Mesenchymal stem cell (in vitro differentiated cells and primary cell): ENCODE measurements around the gene SBDS.
"Not testable (repeated sequence)": the region's sequence is repeated elsewhere in the genome, so short reads cannot be mapped to it uniquely, and the experiment has no call there.

ENCODE experiments used
- DNase-seq: peaks from one replicate; pipeline ENCODE4 v3.0.0-alpha.2; 2013
- H2AFZ ChIP-seq: one replicate; pipeline ENCODE4 v1.6.1; 2013; ENCODE audit warnings: low read depth, mild to moderate bottlenecking, control low read depth, inconsistent platforms, low read length, moderate library complexity
- H2AK5ac ChIP-seq: 2 replicates; pipeline ENCODE4 v1.6.1; 2013; ENCODE audit warnings: low read length, moderate library complexity, mild to moderate bottlenecking, inconsistent platforms; ENCODE audit not compliant: severe bottlenecking
- H2BK120ac ChIP-seq: one replicate; pipeline ENCODE4 v1.6.1; 2013; ENCODE audit warnings: low read depth, mild to moderate bottlenecking, inconsistent platforms, low read length, moderate library complexity
- H2BK12ac ChIP-seq, 2 experiments: one replicate each; pipeline ENCODE4 v1.6.1; 2013; ENCODE audit warnings: inconsistent platforms in 2 of 2, low read length in 2 of 2, mild to moderate bottlenecking in 2 of 2, moderate library complexity in 2 of 2, control low read depth in 1 of 2
- H2BK15ac ChIP-seq: one replicate; pipeline ENCODE4 v1.6.1; 2013; ENCODE audit warnings: mild to moderate bottlenecking, low read depth, inconsistent platforms; ENCODE audit not compliant: poor library complexity, severe bottlenecking
- H2BK5ac ChIP-seq: 2 replicates; pipeline ENCODE4 v1.6.1; 2013; ENCODE audit warnings: low read depth, mild to moderate bottlenecking, low read length, control low read depth, inconsistent platforms; ENCODE audit not compliant: poor library complexity, severe bottlenecking
- H3K14ac ChIP-seq, 2 experiments: one replicate each; pipeline ENCODE4 v1.6.1; 2013; ENCODE audit warnings: inconsistent platforms in 2 of 2, low read length in 2 of 2, control low read depth in 1 of 2, mild to moderate bottlenecking in 1 of 2, moderate library complexity in 1 of 2
- H3K18ac ChIP-seq, 2 experiments: one replicate each; pipeline ENCODE4 v1.6.1; 2013; ENCODE audit warnings: inconsistent platforms in 2 of 2, low read length in 2 of 2, control low read depth in 1 of 2, low read depth in 1 of 2, mild to moderate bottlenecking in 1 of 2
- H3K23ac ChIP-seq, 2 experiments: one replicate each; pipeline ENCODE4 v1.6.1; 2013; ENCODE audit warnings: inconsistent platforms in 2 of 2, low read length in 2 of 2, mild to moderate bottlenecking in 2 of 2, moderate library complexity in 2 of 2, control low read depth in 1 of 2
- H3K27ac ChIP-seq: 2 replicates; pipeline ENCODE4 v1.5.1; 2013; ENCODE audit warnings: mild to moderate bottlenecking, moderate library complexity, low read length, control low read depth, inconsistent platforms; ENCODE audit not compliant: poor library complexity, severe bottlenecking
- H3K27me3 ChIP-seq, 2 experiments: 2 replicates each; pipeline versions ENCODE4 v1.6.1 to v1.7.0; 2013; ENCODE audit warnings: low read length in 2 of 2, mild to moderate bottlenecking in 2 of 2, moderate library complexity in 2 of 2, control low read depth in 1 of 2, inconsistent platforms in 1 of 2; ENCODE audit not compliant: control insufficient read depth in 1 of 2, insufficient read depth in 1 of 2
- H3K36me3 ChIP-seq, 2 experiments: 2 replicates each; pipeline versions ENCODE4 v1.6.1 to v1.7.0; 2013; ENCODE audit warnings: low read length in 2 of 2, control low read depth in 1 of 2, inconsistent platforms in 1 of 2, low read depth in 1 of 2, mild to moderate bottlenecking in 1 of 2; ENCODE audit not compliant: insufficient read depth in 2 of 2, control insufficient read depth in 1 of 2
- H3K4ac ChIP-seq, 2 experiments: one replicate each; pipeline ENCODE4 v1.6.1; 2013; ENCODE audit warnings: inconsistent platforms in 2 of 2, low read length in 2 of 2, mild to moderate bottlenecking in 2 of 2, moderate library complexity in 2 of 2, control low read depth in 1 of 2, low read depth in 1 of 2
- H3K4me1 ChIP-seq: 2 replicates; pipeline ENCODE4 v1.6.1; 2013; ENCODE audit warnings: low read depth, low read length, control low read depth; ENCODE audit not compliant: control insufficient read depth, insufficient read depth
- H3K4me2 ChIP-seq: 2 replicates; pipeline ENCODE4 v1.6.1; 2013; ENCODE audit warnings: low read length, mild to moderate bottlenecking, inconsistent platforms; ENCODE audit not compliant: poor library complexity, severe bottlenecking
- H3K4me3 ChIP-seq, 2 experiments: 2 replicates each; pipeline versions ENCODE4 v1.5.1 to v1.7.0; 2013; ENCODE audit warnings: low read length in 2 of 2, mild to moderate bottlenecking in 2 of 2, control low read depth in 1 of 2, low read depth in 1 of 2; ENCODE audit not compliant: insufficient read depth in 1 of 2
- H3K79me1 ChIP-seq: replicated peaks from 2 replicates; pipeline ENCODE4 v1.6.1; 2013; ENCODE audit warnings: mild to moderate bottlenecking, control low read depth, low read length, inconsistent platforms; ENCODE audit not compliant: poor library complexity, severe bottlenecking
- H3K9ac ChIP-seq: 2 replicates; pipeline ENCODE4 v1.7.0; 2013; ENCODE audit warnings: mild to moderate bottlenecking, low read length, moderate library complexity
- H3K9me3 ChIP-seq: 2 replicates; pipeline ENCODE4 v1.7.0; 2013; ENCODE audit warnings: mild to moderate bottlenecking, low read length; ENCODE audit not compliant: control insufficient read depth
- H4K8ac ChIP-seq: one replicate; pipeline ENCODE4 v1.6.1; 2013; ENCODE audit warnings: inconsistent platforms, mild to moderate bottlenecking, low read length, moderate library complexity
- H4K91ac ChIP-seq: one replicate; pipeline ENCODE4 v1.6.1; 2013; ENCODE audit warnings: mild to moderate bottlenecking, low read length, inconsistent platforms
- WGBS: methylation state at CpG from one replicate; pipeline ENCODE4 v1.1.7; 2013; ENCODE audit warnings: mixed read lengths; 5-methylcytosine and 5-hydroxymethylcytosine counted together

SBDS gene

GRCh38 chr7:66994691-66995049 lies 716 bp downstream of the SBDS start:
- peaks cover 5 to 35% of the 10 kb centered on the region in 2 experiments for H3K36me3 ChIP-seq
- WGBS, result 0% methylated on average over 5 of the region's 9 CpGs
- DNase-seq, result peak; percentile 90

DNA sequence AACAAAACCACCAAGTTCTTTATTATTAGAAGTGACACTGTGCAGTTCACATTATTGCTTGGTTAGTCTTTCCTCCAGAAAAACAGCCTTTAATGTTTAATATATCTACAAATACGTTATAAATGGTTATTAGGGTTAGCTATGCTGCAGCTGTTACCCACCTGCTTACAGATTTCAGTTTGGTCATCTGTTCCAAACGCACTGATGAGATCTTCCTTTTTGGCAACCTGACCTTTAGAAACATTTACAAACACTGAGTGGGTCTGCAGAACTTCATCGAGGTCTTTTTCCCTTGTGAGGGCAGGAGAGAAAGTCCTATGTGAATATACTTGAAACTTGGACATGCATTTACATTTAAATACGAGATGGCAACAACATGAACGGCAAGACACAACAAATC lies 1.3 kb downstream of the SBDS start:
- H3K27me3 ChIP-seq, H4K8ac ChIP-seq, H2BK120ac ChIP-seq, DNase-seq, H3K23ac ChIP-seq, H3K4ac ChIP-seq, H2BK5ac ChIP-seq, H2BK15ac ChIP-seq, H3K18ac ChIP-seq, H3K4me2 ChIP-seq, H2BK12ac ChIP-seq, H3K4me1 ChIP-seq, H4K91ac ChIP-seq, H3K14ac ChIP-seq, H3K79me1 ChIP-seq, H2AFZ ChIP-seq, H2AK5ac ChIP-seq, H3K9me3 ChIP-seq: not testable (repeated sequence)
- H3K36me3 ChIP-seq, result peaks cover 8 to 35% of the 10 kb centered on the region in 2 experiments
- WGBS, result 64% methylated on average over 2 of the region's 5 CpGs
- H3K27ac ChIP-seq, result peak overlapping the region; percentile 73
- peak overlapping the region; percentile 96 for H3K9ac ChIP-seq
- H3K4me3 ChIP-seq, result peak overlapping the region in 1 of 2 experiments; percentile 89

More at GRCh38 chr7:66994691-66995049, 716 bp downstream of the SBDS start:
- Histone ChIP-seq H3K4me3 (peak overlapping the region; percentile 57 to 89), H3K27ac (peak overlapping the region; percentile 73), H3K9ac (peak overlapping the region; percentile 96), H3K4me2 (peak overlapping the region; percentile 53)
- not testable (repeated sequence) for H3K27me3 ChIP-seq, H2BK120ac ChIP-seq, H2AFZ ChIP-seq, H2BK15ac ChIP-seq, H3K4me1 ChIP-seq, H3K79me1 ChIP-seq, H3K4ac ChIP-seq, H2BK12ac ChIP-seq, H2AK5ac ChIP-seq, H3K18ac ChIP-seq, H4K91ac ChIP-seq, H3K23ac ChIP-seq, H4K8ac ChIP-seq, H3K9me3 ChIP-seq, H3K14ac ChIP-seq, H2BK5ac ChIP-seq

DNA sequence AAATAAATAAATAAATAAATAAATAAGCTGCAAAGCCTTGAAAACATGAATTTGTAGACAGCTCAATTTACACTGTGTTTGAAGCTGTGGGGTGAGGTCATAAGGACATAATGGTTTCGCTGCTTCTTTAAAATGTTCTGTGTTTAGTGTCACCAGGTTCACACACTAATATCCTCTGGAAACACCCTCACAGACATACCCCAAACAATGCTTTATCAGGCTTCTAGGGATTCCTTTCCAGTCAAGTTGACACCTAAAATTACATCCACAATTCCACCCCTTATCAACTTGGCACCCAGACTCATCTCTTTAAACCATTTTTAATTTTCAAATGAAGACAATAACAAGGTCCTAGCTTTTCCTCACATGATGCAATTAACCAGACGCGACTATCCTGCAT lies 5.8 kb downstream of the SBDS start:
- H2AK5ac ChIP-seq, H3K4me2 ChIP-seq, H3K27me3 ChIP-seq, H3K27ac ChIP-seq, H3K9ac ChIP-seq, H3K14ac ChIP-seq, H3K79me1 ChIP-seq, H4K8ac ChIP-seq, H2BK12ac ChIP-seq, H3K4me3 ChIP-seq, DNase-seq, H2BK15ac ChIP-seq, H2BK5ac ChIP-seq, H4K91ac ChIP-seq, H3K18ac ChIP-seq, H3K23ac ChIP-seq, H3K4me1 ChIP-seq, H2AFZ ChIP-seq, H3K4ac ChIP-seq, H2BK120ac ChIP-seq, H3K9me3 ChIP-seq: not testable (repeated sequence)
- WGBS, result no CpG with 5 or more reads among the region's 3 CpGs
- peaks cover 11 to 57% of the 10 kb centered on the region in 2 experiments for H3K36me3 ChIP-seq

DNA sequence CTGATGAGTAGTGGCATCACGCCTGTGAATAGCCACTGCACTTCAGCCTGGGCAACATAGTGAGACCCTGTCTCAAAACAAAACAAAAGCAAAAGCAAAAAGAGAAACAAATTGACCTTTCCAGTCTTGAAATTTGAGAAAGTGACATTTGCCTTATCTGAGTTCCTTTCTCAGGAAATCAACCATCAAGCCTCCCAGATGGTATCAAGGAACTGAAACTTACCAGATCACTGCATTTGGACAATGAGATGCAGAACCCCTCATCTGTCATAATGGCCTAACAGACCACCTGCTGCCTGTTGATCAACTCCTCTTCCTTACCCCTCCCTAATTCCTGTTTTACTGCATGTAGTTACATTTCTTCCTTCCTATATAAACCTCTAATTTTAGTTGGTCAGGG lies 15.1 kb downstream of the SBDS start:
- not testable (repeated sequence) for H3K79me1 ChIP-seq, H2AK5ac ChIP-seq, H4K91ac ChIP-seq, H3K36me3 ChIP-seq, H3K14ac ChIP-seq, H4K8ac ChIP-seq, H3K4ac ChIP-seq, DNase-seq, H2BK15ac ChIP-seq, H3K27ac ChIP-seq, H3K18ac ChIP-seq, H3K4me1 ChIP-seq, H3K4me3 ChIP-seq, H2BK120ac ChIP-seq, H2BK5ac ChIP-seq, H2BK12ac ChIP-seq, H2AFZ ChIP-seq, H3K9ac ChIP-seq, H3K23ac ChIP-seq, H3K4me2 ChIP-seq, H3K27me3 ChIP-seq
- H3K9me3 ChIP-seq, result peaks cover 10% of the 10 kb centered on the region
- 93% methylated on average over 1 of the region's 1 CpG for WGBS
